ENCODE measurements around the gene E2F3. TPM values are rescaled to one million over a fixed set of nuclear protein-coding genes. Genes with fewer than 3 reads are reported as not detected.

The E2F3 gene
- total and polyA plus RNA-seq, 12 donors, result 5.2 to 12.0 (median 7.8) TPM

- intact Hi-C loops (cut with DNase I), result no loop called here
- no peak for DNase-seq
- 96 to 99% (median 97%) methylated on average over 8 of the region's 8 CpGs for WGBS, 4 donors
These were observed 36.0 kb downstream of the E2F3 start for GRCh38 chr6:20437639-20438038.

GRCh38 chr6:20438462-20439070, 36.9 kb downstream of the E2F3 start:
- Histone ChIP-seq H3K4me3 (no peak overlapping the region), H3K4me1 (replicated peaks in 1 of 2) (no peaks in the 10 kb centered on the region), H3K27ac (no peak overlapping the region), H3K36me3 (replicated peaks in 1 of 2) (no peaks in the 10 kb centered on the region), H3K9me3 (replicated peaks in 1 of 3) (no peaks in the 10 kb centered on the region), H3K27me3 (no peaks in the 10 kb centered on the region)
- intact Hi-C loops (cut with DNase I), result no loop called here
- 85 to 91% (median 88%) methylated on average over 4 of the region's 4 CpGs for WGBS, 4 donors
- no peak for DNase-seq
- TF ChIP-seq CTCF (IDR thresholded peaks at IDR 0.05), result no peak
- TF ChIP-seq POLR2A (IDR thresholded peaks at IDR 0.05), result no peak

More at GRCh38 chr6:20437639-20438038, 36.0 kb downstream of the E2F3 start:
- no peaks in the 10 kb centered on the region for H3K4me1 ChIP-seq (replicated peaks in 1 of 2)
- no peaks in the 10 kb centered on the region for H3K36me3 ChIP-seq (replicated peaks in 1 of 2)
- no peak for TF ChIP-seq POLR2A (IDR thresholded peaks at IDR 0.05)
- TF ChIP-seq CTCF (IDR thresholded peaks at IDR 0.05), result no peak
- H3K27me3 ChIP-seq, result no peaks in the 10 kb centered on the region
- no peak overlapping the region for H3K27ac ChIP-seq
- H3K4me3 ChIP-seq, result no peak overlapping the region
- no peaks in the 10 kb centered on the region for H3K9me3 ChIP-seq (replicated peaks in 1 of 3)

GRCh38 chr6:20439558-20439957, 37.9 kb downstream of the E2F3 start:
- Histone ChIP-seq H3K27ac (no peak overlapping the region), H3K4me1 (replicated peaks in 1 of 2) (no peaks in the 10 kb centered on the region), H3K9me3 (replicated peaks in 1 of 3) (no peaks in the 10 kb centered on the region), H3K36me3 (replicated peaks in 1 of 2) (no peaks in the 10 kb centered on the region), H3K27me3 (no peaks in the 10 kb centered on the region), H3K4me3 (no peak overlapping the region)
- DNase-seq, result no peak
- TF ChIP-seq CTCF (IDR thresholded peaks at IDR 0.05), result no peak
- WGBS, 4 donors, result 96 to 98% (median 96%) methylated on average over 3 of the region's 3 CpGs
- intact Hi-C loops (cut with DNase I), result no loop called here

- H3K36me3 ChIP-seq (replicated peaks in 1 of 2), result no peaks in the 10 kb centered on the region
- no peak overlapping the region for H3K4me3 ChIP-seq
- TF ChIP-seq POLR2A (IDR thresholded peaks at IDR 0.05), result no peak
- no peak for TF ChIP-seq CTCF (IDR thresholded peaks at IDR 0.05)
- H3K9me3 ChIP-seq (replicated peaks in 1 of 3), result no peaks in the 10 kb centered on the region
- DNase-seq, result no peak
- no peaks in the 10 kb centered on the region for H3K4me1 ChIP-seq (replicated peaks in 1 of 2)
- 82 to 90% (median 85%) methylated on average over 4 of the region's 4 CpGs for WGBS, 4 donors
- H3K27ac ChIP-seq, result no peak overlapping the region
- no peaks in the 10 kb centered on the region for H3K27me3 ChIP-seq
- intact Hi-C loops (cut with DNase I), result no loop called here
These were observed 38.6 kb downstream of the E2F3 start for GRCh38 chr6:20440296-20440695.

Data from adrenal gland (tissue), 12 donors.